Kidney (tissue), 14 donors: ENCODE results near the gene LRCOL1. TPM values are rescaled to one million over a fixed set of nuclear protein-coding genes. Genes with fewer than 3 reads are reported as not detected.

Source experiments
- DNase-seq, 5 donors: peaks; one replicate each; pipeline ENCODE4 v3.0.0-alpha.2; 2013 to 2020
- FAIRE-seq: peaks from 2 replicates; lab custom pipeline; 2012; peaks lifted over from hg19 to GRCh38; lab: Jason Lieb, UNC
- H3K27ac ChIP-seq, 2 donors: one replicate each; pipeline ENCODE4 v1.7.0; 2013; ENCODE audit warnings: low read depth in 2 of 2, low read length in 2 of 2, inconsistent platforms in 1 of 2
- H3K27me3 ChIP-seq: one replicate; pipeline ENCODE4 v1.7.1; 2013; ENCODE audit warnings: low read length, inconsistent platforms; ENCODE audit not compliant: control insufficient read depth, insufficient read depth
- H3K36me3 ChIP-seq, 3 donors: one replicate each; pipeline versions ENCODE4 v1.7.0 to v1.7.1; 2013; ENCODE audit warnings: low read length in 3 of 3, control low read depth in 1 of 3, inconsistent platforms in 1 of 3; ENCODE audit not compliant: insufficient read depth in 3 of 3, control insufficient read depth in 2 of 3
- H3K4me1 ChIP-seq, 3 donors: one replicate each; pipeline versions ENCODE4 v1.7.0 to v1.7.1; 2013; ENCODE audit warnings: low read length in 3 of 3, inconsistent platforms in 1 of 3, low read depth in 1 of 3; ENCODE audit not compliant: control insufficient read depth in 2 of 3, insufficient read depth in 2 of 3
- H3K4me3 ChIP-seq, 3 donors: one replicate each; pipeline versions ENCODE4 v1.7.0 to v1.8.1; 2013; ENCODE audit warnings: low read length in 3 of 3, control low read depth in 1 of 3, inconsistent platforms in 1 of 3
- H3K9ac ChIP-seq, 3 donors: one replicate each; pipeline versions ENCODE4 v1.7.0 to v1.7.1; 2013; ENCODE audit warnings: low read length in 3 of 3, control low read depth in 1 of 3, inconsistent platforms in 1 of 3
- H3K9me3 ChIP-seq, 3 donors: one replicate each; pipeline versions ENCODE4 v1.7.0 to v1.7.1; 2013; ENCODE audit warnings: low read length in 3 of 3, control low read depth in 1 of 3, inconsistent platforms in 1 of 3; ENCODE audit not compliant: control insufficient read depth in 2 of 3, insufficient read depth in 1 of 3
- CTCF ChIP-seq: IDR thresholded peaks from 3 replicates; pipeline ENCODE4 v1.5.1; 2012; ENCODE audit warnings: mild to moderate bottlenecking, moderate library complexity, borderline replicate concordance; ENCODE audit not compliant: insufficient read depth; ENCODE audit errors: extremely low read depth
- intact Hi-C: fragments of 100-400 bp; cut with DNase I; formaldehyde crosslinking; loops from one replicate; pipeline ENCODE4 v1.11.1; 2022
- polyA plus RNA-seq: library from polyadenylated mRNA; stranded (reverse); fragments of 350-450 nt; fragmentation: Illumina TruSeq; extraction: RNeasy Lipid Tissue Mini Kit (QIAGEN cat#74804); gene quantifications from one replicate; pipeline ENCODE4 v1.2.3, GENCODE V29; 2014; ENCODE audit warnings: low read depth, low replicate concordance; ENCODE audit not compliant: insufficient read depth
- total RNA-seq: library from RNA; stranded (reverse); fragmentation: NEBNext Ultra II Directional; extraction: Animal tissue kit (Norgen Biotek cat#: 25700); gene quantifications from one replicate; pipeline ENCODE4 v1.2.1, GENCODE V29; 2021
- donor health status: control.
- donor health status: control.
- donor health status: control.
- donor health status: control.
- donor health status: control.
- donor health status: DM: yes; HTN: yes; CAD: no.
- donor health status: Normal renal cell carcinoma (clear cell type).

Gene LRCOL1
- total and polyA plus RNA-seq, 2 donors from 2014 or later = 1.0 to 1.8 TPM

- no peak for TF ChIP-seq CTCF
- Histone ChIP-seq H3K9me3 (no peaks in the 10 kb centered on the region), H3K27ac (no peak overlapping the region), H3K27me3 (no peaks in the 10 kb centered on the region), H3K4me1 (peaks cover 0 to 5% (median 0%) of the 10 kb centered on the region in 3 donors), H3K36me3 (peaks cover 0 to 4% (median 4%) of the 10 kb centered on the region in 3 donors), H3K9ac (no peak overlapping the region), H3K4me3 (no peak overlapping the region)
- FAIRE-seq (no peak), DNase-seq (no peak)
- intact Hi-C loops = no loop called here
Measured at GRCh38 chr12:132565365-132565764, 45.0 kb downstream of the LRCOL1 start.

GRCh38 chr12:132563911-132564310 is 46.5 kb downstream of the LRCOL1 start:
- H3K9ac ChIP-seq = no peak overlapping the region
- no peak overlapping the region for H3K27ac ChIP-seq
- FAIRE-seq (no peak), DNase-seq (no peak)
- H3K9me3 ChIP-seq = no peaks in the 10 kb centered on the region
- peaks cover 0 to 4% (median 4%) of the 10 kb centered on the region in 3 donors for H3K36me3 ChIP-seq
- H3K4me3 ChIP-seq = no peak overlapping the region
- H3K27me3 ChIP-seq = no peaks in the 10 kb centered on the region
- peaks cover 0 to 8% (median 0%) of the 10 kb centered on the region in 3 donors for H3K4me1 ChIP-seq
- intact Hi-C loops = no loop called here
- TF ChIP-seq CTCF = no peak

- H3K36me3 ChIP-seq = peaks cover 0 to 4% (median 4%) of the 10 kb centered on the region in 3 donors
- no peak overlapping the region for H3K27ac ChIP-seq
- no peak overlapping the region for H3K9ac ChIP-seq
- H3K4me1 ChIP-seq = peaks cover 0 to 11% (median 0%) of the 10 kb centered on the region in 3 donors
- H3K9me3 ChIP-seq = no peaks in the 10 kb centered on the region
- H3K4me3 ChIP-seq = no peak overlapping the region
- H3K27me3 ChIP-seq = no peaks in the 10 kb centered on the region
- no peak for DNase-seq
- TF ChIP-seq CTCF = no peak
- no peak for FAIRE-seq
- intact Hi-C loops = no loop called here
Measured at GRCh38 chr12:132562489-132563021, 47.8 kb downstream of the LRCOL1 start.
